ENCODE measurements around the gene SLC44A5. TPM values are rescaled to one million over a fixed set of nuclear protein-coding genes. Genes with fewer than 3 reads are reported as not detected.
"Not testable (repeated sequence)": the region's sequence is repeated elsewhere in the genome, so short reads cannot be mapped to it uniquely, and the experiment has no call there.

The SLC44A5 gene
- total RNA-seq, 1 donor from 2014 or later: 3.7 TPM

DNA sequence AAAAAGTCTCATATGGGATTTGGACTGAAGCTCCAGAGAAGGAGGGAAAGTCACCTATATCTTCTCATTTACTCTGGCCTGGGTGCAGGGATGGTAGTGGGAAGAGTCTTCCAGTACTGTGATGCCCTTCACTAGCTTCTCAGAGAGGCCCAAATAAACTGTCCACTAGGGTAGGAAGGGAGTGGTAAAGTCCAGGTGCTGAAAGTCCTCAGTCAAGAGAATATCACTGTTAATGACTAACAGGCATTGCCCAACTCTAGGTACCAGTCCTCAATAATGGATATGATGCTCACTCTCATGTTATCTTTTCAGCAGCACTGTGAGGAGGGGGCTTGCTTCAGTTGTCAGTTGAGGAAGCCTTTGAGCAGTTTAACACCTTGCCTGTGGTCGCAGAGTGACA is 412.8 kb downstream of the SLC44A5 start:
- Histone ChIP-seq H3K36me3 (ENCODE audit: control insufficient read depth, insufficient read depth, low read length) (no peaks in the 10 kb centered on the region), H3K4me3 (ENCODE audit: low read depth, low read length) (no peak overlapping the region), H3K27me3 (ENCODE audit: control insufficient read depth, insufficient read depth, low read length) (no peaks in the 10 kb centered on the region)
- TF ChIP-seq, protein P1, sequence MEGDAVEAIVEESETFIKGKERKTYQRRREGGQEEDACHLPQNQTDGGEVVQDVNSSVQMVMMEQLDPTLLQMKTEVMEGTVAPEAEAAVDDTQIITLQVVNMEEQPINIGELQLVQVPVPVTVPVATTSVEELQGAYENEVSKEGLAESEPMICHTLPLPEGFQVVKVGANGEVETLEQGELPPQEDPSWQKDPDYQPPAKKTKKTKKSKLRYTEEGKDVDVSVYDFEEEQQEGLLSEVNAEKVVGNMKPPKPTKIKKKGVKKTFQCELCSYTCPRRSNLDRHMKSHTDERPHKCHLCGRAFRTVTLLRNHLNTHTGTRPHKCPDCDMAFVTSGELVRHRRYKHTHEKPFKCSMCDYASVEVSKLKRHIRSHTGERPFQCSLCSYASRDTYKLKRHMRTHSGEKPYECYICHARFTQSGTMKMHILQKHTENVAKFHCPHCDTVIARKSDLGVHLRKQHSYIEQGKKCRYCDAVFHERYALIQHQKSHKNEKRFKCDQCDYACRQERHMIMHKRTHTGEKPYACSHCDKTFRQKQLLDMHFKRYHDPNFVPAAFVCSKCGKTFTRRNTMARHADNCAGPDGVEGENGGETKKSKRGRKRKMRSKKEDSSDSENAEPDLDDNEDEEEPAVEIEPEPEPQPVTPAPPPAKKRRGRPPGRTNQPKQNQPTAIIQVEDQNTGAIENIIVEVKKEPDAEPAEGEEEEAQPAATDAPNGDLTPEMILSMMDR (IDR thresholded peaks at IDR 0.05; ENCODE audit: insufficient read depth, low read length, poor library complexity, severe bottlenecking): no peak
- DNase-seq (ENCODE audit: low read depth): no peak

DNA sequence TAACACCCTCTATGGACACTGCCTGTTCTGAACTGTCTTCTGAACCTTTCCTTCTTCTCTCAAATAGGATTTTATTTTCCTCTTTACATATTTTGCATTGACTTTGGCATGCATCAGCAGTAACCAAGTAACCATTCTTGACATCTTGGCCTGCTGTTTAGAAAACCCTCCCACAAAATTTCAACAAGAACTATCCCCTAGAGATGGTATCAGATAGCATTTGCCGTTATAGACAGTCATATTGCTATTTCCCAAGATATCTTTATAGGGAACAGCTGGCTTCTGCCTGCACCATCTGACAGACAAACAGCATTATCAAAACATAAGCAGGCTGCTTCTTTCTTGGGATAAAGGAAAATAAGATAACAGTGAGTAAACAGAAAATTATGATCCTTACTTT is 422.0 kb downstream of the SLC44A5 start:
- DNase-seq (ENCODE audit: low read depth): no peak
- TF ChIP-seq, protein P1 (IDR thresholded peaks at IDR 0.05; ENCODE audit: insufficient read depth, low read length, poor library complexity, severe bottlenecking): no peak
- Histone ChIP-seq H3K27me3 (ENCODE audit: control insufficient read depth, insufficient read depth, low read length) (no peaks in the 10 kb centered on the region), H3K36me3 (ENCODE audit: control insufficient read depth, insufficient read depth, low read length) (no peaks in the 10 kb centered on the region), H3K4me3 (ENCODE audit: low read depth, low read length) (no peak overlapping the region)

DNA sequence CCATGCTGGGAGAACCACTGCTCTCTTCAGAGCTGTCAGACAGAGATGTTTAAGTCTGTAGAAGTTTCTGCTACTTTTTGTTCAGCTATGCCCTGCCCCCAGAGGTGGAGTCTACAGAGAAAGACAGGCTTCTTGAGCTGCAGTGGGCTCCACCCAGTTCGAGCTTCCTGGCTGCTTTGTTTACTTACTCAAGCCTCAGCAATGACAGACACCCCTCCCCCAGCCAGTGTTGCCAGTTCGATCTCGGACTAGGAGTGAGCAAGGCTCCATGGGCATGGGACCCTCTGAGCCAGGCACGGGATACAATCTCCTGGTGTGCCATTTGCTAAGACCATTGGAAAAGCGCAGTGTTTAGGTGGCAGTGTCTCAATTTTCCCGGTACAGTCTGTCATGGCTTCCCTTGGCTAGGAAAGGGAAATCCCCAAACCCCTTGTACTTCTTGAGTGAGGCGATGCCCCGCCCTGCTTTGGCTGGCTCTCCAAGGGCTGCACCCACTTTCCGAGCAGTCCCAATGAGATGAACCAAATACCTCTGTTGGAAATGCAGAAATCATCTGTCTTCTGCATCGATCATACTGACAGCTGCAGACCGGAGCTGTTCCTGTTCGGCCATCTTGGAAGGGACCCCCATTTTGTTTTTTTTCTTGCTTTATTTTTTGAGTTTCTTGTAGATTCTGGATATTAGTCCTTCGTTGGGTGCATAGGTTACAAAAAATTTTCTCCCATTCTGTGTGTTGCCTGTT is 429.5 kb downstream of the SLC44A5 start:
- not testable (repeated sequence) for DNase-seq (ENCODE audit: low read depth); H3K36me3 ChIP-seq (ENCODE audit: control insufficient read depth, insufficient read depth, low read length); H3K27me3 ChIP-seq (ENCODE audit: control insufficient read depth, insufficient read depth, low read length); H3K4me3 ChIP-seq (ENCODE audit: low read depth, low read length)

DNA sequence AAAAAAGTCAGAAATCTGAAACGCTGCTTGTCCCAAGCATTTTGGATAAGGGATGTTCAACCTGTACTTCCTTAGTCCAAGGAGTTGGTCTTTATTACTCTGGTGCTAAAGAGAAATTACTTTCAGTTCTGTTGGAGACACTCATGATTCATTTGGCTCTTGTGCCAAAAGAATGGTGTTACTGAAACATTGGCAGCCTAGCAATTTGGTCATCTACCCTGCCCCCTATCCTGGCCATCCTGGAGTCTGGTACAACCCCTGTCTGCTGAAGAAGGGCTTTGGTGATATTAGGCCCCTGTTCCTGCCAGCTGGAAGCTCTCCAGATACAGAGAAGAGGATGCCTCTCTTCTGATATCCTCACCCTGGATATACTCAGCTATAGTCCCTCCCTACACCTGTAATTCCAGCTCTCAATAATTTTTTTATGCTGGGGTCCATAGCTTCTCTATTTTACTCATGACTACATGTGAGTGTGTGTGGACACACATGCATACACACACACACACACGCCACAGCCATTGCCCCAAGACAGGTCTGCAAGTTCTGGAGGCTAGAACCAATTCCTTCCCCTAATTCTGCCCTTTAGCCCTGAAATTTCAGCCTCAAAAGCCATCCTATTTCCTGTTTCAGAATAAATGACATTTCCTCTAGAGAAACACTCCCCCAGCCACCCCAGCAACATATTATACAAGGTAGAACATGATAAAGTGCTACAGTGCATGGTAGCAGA is 436.7 kb downstream of the SLC44A5 start:
- no peak overlapping the region for H3K4me3 ChIP-seq (ENCODE audit: low read depth, low read length)
- no peaks in the 10 kb centered on the region for H3K36me3 ChIP-seq (ENCODE audit: control insufficient read depth, insufficient read depth, low read length)
- DNase-seq (ENCODE audit: low read depth): no peak
- TF ChIP-seq, protein P1 (IDR thresholded peaks at IDR 0.05; ENCODE audit: insufficient read depth, low read length, poor library complexity, severe bottlenecking): no peak
- no peaks in the 10 kb centered on the region for H3K27me3 ChIP-seq (ENCODE audit: control insufficient read depth, insufficient read depth, low read length)

DNA sequence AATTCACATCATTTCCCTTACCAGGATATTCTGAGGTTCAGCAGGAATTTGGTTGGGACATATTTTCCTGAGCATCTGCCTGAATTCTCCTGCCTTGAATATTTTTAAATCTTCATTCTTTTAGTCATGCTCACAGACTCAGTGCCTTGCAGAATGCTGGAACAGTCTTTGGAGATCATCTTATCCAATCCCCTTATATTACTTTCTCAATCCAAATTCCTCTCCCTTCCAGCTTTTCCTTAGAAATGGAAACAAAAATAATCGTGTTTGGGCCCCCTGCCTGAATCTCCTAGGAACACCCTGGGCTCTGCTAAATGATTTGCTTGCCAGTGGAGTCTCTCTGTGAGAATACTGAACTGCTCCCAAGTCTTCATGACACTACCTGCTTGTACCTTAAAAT is 438.4 kb downstream of the SLC44A5 start:
- TF ChIP-seq, protein P1 (IDR thresholded peaks at IDR 0.05; ENCODE audit: insufficient read depth, low read length, poor library complexity, severe bottlenecking): no peak
- H3K27me3 ChIP-seq (ENCODE audit: control insufficient read depth, insufficient read depth, low read length): no peaks in the 10 kb centered on the region
- DNase-seq (ENCODE audit: low read depth): no peak
- H3K36me3 ChIP-seq (ENCODE audit: control insufficient read depth, insufficient read depth, low read length): no peaks in the 10 kb centered on the region
- no peak overlapping the region for H3K4me3 ChIP-seq (ENCODE audit: low read depth, low read length)

DNA sequence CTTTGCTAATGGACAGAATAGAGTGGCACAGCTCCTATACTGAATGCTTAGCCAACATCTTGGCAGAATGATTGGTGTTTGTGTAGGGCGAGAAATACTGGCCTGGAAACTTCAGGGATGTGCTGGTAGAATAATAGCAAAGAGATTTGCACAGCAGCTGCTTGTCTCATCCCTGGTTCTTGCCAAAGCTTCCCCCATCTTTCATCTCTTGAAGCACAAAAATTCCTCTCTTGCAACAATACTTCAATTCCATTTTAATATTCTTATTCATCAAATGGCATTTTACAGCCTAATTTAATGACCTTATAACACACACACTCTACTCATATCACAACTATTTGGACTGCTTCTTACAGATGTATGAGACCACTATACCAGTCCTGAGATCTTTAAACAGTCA is 439.0 kb downstream of the SLC44A5 start:
- Histone ChIP-seq H3K36me3 (ENCODE audit: control insufficient read depth, insufficient read depth, low read length) (no peaks in the 10 kb centered on the region), H3K27me3 (ENCODE audit: control insufficient read depth, insufficient read depth, low read length) (no peaks in the 10 kb centered on the region), H3K4me3 (ENCODE audit: low read depth, low read length) (no peak overlapping the region)
- TF ChIP-seq, protein P1 (IDR thresholded peaks at IDR 0.05; ENCODE audit: insufficient read depth, low read length, poor library complexity, severe bottlenecking): no peak
- DNase-seq (ENCODE audit: low read depth): no peak

Data from kidney epithelial cell (primary cell).